ENCODE measurements around the gene MISFA.
"Not testable (repeated sequence)": the region's sequence is repeated elsewhere in the genome, so short reads cannot be mapped to it uniquely, and the experiment has no call there.

Gene MISFA

GRCh38 chr11:18618342-18619025, 18.9 kb downstream of the MISFA start:
- no peak for DNase-seq

GRCh38 chr11:18623707-18624106, 24.1 kb downstream of the MISFA start:
- DNase-seq: no peak

- DNase-seq: no peak
Measured at GRCh38 chr11:18624161-18624560, 24.6 kb downstream of the MISFA start.

- DNase-seq: no peak
Measured at GRCh38 chr11:18632841-18633240, 33.3 kb downstream of the MISFA start.

GRCh38 chr11:18633256-18634139, 33.9 kb downstream of the MISFA start:
- DNase-seq: no peak

GRCh38 chr11:18634140-18635032, 34.8 kb downstream of the MISFA start, which contains the start of gene SPTY2D1:
SPTY2D1 (minus strand) TSS chr11:18634342; CDS start chr11:18634257, 85 bp downstream.
- DNase-seq: peak; percentile 97

GRCh38 chr11:18641677-18642076, 42.1 kb downstream of the MISFA start:
- no peak for DNase-seq

GRCh38 chr11:18643034-18643433, 43.4 kb downstream of the MISFA start:
- DNase-seq: not testable (repeated sequence)

- DNase-seq: no peak
Measured at GRCh38 chr11:18650353-18650752, 50.8 kb downstream of the MISFA start.

- no peak for DNase-seq
Measured at GRCh38 chr11:18650859-18651557, 51.4 kb downstream of the MISFA start.
